ENCODE results near the gene ZKSCAN7.
"Not testable (repeated sequence)": the region's sequence is repeated elsewhere in the genome, so short reads cannot be mapped to it uniquely, and the experiment has no call there.

ZKSCAN7 gene

DNA sequence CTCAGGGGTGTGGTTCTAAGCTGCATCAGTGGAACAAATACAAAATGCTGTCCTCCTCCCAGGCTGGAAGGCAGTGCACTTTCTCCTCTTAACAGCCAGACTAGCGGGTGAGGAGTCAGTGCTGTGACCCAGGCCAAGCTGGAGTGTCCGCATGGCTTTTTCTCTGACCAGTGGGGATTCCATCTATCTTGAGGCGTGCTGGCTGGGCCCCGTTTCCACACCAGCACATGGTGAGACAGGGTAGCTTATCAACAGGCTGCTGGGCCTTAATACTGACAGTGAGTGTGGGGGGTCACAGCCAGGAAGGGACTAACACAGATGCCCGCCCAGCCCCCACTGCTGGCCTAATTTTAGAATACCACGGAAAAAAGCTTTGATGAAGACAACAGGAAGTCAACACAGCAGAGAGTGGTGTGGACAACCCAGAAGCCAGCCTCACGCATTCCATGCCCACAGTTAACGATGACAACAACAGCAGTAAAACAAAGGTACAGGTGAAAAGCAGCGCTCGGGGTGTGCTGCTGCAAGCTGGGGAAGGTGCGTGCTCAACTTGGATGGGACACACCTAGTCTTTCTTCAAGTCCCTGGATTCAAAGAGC, 22.5 kb downstream of the ZKSCAN7 start:
- not testable (repeated sequence) for DNase-seq

- DNase-seq: not testable (repeated sequence)
Measured at GRCh38 chr3:44578316-44578715, 23.3 kb downstream of the ZKSCAN7 start.

GRCh38 chr3:44578924-44579515, 24.0 kb downstream of the ZKSCAN7 start:
- DNase-seq: not testable (repeated sequence)

DNA sequence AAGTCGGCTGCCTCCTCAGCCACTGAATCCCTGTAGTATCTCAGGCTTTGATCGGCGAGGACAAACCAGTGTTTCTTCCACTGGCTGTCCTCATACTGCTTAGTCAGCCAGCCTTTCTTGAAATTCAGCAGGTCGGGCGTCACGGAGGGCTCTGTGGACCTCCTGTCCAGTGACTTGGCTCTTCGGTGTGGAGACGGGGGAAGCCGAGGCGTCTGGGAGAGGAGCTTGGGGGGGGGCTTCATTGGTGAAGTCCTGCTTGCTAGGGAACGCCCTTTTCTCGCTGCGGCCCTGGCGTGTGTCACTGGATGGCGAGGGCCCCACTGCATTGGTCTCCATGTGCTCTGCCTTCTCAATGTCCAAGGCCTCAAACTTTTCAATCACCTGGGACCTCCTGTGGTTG, 24.8 kb downstream of the ZKSCAN7 start:
- not testable (repeated sequence) for DNase-seq

DNA sequence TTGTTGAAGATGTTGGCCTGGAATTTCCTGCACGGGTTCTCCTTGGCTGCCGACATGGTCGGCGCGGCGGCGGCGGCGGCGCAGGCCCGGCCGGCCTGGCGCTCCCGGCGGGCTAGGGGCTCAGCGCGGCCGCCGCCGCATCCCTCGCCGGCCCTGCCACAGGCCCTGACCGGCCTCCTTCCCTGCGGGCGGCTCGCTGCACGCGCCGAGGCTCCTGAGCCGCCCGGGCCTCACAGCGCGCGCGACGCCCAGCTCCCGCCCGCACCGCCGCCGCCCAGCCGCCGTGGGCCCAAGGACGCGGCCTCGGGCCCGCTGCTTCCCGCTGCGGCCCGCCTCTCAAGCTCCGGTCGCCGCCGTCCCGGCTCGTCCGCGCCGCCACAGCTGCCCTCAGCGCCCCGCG, 26.0 kb downstream of the ZKSCAN7 start:
- DNase-seq: not testable (repeated sequence)

DNA sequence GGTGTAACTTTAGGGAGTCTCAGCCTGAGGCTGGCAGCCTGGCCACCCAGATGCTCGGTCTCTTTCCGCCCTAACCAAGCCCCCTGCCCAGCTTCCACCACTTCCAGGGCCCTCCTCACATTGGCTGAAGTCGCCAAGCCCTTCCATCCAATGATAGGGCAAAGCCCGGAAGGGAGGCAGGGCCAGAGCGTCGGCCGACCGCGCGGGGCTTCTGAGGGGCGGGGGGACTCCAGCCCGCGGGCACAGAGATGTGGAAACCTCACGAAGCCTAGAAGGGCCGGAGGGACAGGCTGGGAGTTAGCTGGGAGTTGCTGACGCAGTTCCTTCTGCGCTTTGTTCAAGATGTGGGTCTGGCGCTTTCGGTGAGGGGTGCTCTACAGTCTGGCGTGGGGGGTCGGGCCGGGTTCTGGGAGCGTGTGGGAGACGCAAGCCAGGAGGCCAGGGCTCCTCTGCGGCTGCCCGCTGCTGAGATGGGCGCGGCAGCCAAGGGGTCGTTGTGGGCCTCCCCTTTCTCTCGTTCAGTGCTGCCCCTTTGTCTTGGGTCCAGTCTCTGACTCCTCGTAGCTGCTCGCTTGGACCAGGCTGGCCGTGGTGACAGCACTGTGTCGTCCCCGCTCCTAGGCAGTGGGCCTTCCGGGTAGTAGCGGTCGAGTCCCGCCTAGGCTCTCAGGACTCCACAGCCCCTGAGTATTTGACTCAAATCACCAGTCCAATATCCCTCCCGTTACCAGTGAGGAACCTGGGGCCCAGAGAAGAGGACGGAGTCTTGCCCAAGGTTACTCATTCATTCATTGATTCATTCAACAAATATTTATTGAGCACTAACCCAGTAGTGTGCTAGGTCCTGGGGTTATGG, 29.9 kb downstream of the ZKSCAN7 start, which contains the start of gene ZNF660:
ZNF660 (plus strand) TSS at position 319 of the 856 bp plus-strand sequence. CDS start 9,230 bp downstream, outside the sequence.
- no peak for DNase-seq

DNA sequence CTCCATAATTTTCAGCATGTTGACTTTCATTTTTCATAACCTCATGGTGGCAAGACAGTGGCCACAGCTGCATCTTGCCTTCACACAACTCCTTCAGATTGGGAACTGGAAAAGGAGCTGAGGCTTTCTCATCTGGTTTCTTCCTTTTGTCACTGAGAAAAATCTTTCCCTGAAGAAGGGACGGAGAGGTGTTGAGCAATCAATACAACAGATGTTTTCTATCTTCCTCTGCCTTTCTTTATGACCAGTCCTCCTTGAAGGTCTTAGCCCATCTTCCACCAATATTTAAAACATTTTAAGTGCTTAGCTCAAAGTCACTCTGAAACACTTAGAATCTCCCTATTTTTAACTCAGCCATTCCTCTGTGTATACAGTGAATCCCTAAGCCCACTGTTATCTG, 41.6 kb downstream of the ZKSCAN7 start:
- DNase-seq: no peak

DNA sequence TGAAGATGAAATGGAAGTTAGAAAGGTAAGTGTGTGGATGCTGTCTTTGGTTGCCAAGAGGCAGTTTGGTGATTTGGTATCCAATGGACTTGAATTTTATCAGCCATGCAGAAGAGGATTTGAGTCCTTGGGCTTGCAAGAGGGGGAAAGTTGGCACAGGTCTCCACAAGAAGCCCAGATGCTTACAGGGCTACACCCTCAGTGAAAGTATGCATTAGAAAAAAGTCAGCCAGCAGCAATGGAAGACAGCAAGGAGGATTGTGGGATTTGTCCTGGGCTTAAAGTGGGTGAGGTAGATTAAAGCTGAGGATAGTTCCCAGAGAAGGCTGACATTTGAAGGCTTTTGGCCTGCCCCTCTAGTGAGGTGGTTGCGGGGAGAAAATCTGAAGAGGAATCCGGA, 46.8 kb downstream of the ZKSCAN7 start:
- DNase-seq: no peak

DNA sequence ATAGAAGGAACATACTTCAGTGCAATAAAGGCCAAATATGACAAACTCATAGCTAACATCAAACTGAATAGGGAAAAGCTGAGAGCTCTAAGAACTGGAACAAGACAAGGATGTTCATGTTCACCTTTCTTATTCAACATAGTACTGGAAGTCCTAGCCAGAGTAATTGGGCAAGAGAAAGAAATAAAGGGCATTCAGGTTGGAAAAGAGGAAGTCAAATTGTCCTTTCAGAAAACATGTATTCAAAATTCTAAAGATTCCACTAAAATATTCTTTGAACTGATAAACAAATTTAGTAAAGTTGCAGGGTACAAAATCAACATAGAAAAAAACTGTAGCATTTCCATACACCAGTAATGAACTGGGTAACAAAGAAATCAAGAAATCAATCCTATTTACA, 57.7 kb downstream of the ZKSCAN7 start:
- DNase-seq: no peak
